SH-SY5Y (cell line): ENCODE data around the gene WDPCP.

ENCODE experiments used
- GATA2 ChIP-seq: IDR thresholded peaks from 2 replicates; pipeline ENCODE4 v1.6.1; 2011; ENCODE audit warnings: mild to moderate bottlenecking, low read depth, low read length
- GATA3 ChIP-seq: IDR thresholded peaks from 2 replicates; pipeline ENCODE4 v1.6.1; 2011; ENCODE audit warnings: low read depth, mild to moderate bottlenecking, low read length, moderate library complexity

GRCh38 chr2:63124850-63125249 lies 463.4 kb downstream of the WDPCP start:
- TF ChIP-seq GATA2 = no peak
- no peak for TF ChIP-seq GATA3
